ENCODE data around the gene WDR5B. TPM values are rescaled to one million over a fixed set of nuclear protein-coding genes. Genes with fewer than 3 reads are reported as not detected.

Gene WDR5B
- total RNA-seq, 4 donors from 2014 or later: 1.4 to 3.0 (median 2.1) TPM

- TF ChIP-seq POLR2A (IDR thresholded peaks at IDR 0.05) (no peak), CTCF (IDR thresholded peaks at IDR 0.05 in 4 of 5, conservative IDR thresholded peaks at IDR 0.05 in 1 of 5) (no peak)
- peaks cover 0 to 62% of the 10 kb centered on the region in 2 donors for H3K36me3 ChIP-seq
- ATAC-seq: no peak
- no peak for DNase-seq
- intact Hi-C loops (cut with DNase I; ENCODE audit: low total_unique reads): no loop called here
- no peak overlapping the region for H3K4me3 ChIP-seq
- no peaks in the 10 kb centered on the region for H3K27me3 ChIP-seq
- no peaks in the 10 kb centered on the region for H3K4me1 ChIP-seq
- no peaks in the 10 kb centered on the region for H3K9me3 ChIP-seq
- H3K27ac ChIP-seq: no peak overlapping the region
- in situ Hi-C loops (cut with MboI; ENCODE audit: low sequenced_read_pairs in 4 of 4): no loop called here
These were observed 27.2 kb upstream of the WDR5B start for GRCh38 chr3:122443090-122443489.

- Histone ChIP-seq H3K36me3 (peaks cover 7 to 87% of the 10 kb centered on the region in 2 donors), H3K4me3 (no peak overlapping the region), H3K27me3 (no peaks in the 10 kb centered on the region), H3K4me1 (no peaks in the 10 kb centered on the region), H3K9me3 (no peaks in the 10 kb centered on the region), H3K27ac (no peak overlapping the region)
- TF ChIP-seq POLR2A (IDR thresholded peaks at IDR 0.05): no peak
- no peak for TF ChIP-seq CTCF (IDR thresholded peaks at IDR 0.05 in 4 of 5, conservative IDR thresholded peaks at IDR 0.05 in 1 of 5)
- in situ Hi-C loops (cut with MboI; ENCODE audit: low sequenced_read_pairs in 4 of 4) (no loop called here), intact Hi-C loops (cut with DNase I; ENCODE audit: low total_unique reads) (no loop called here)
- no peak for ATAC-seq
- no peak for DNase-seq
These were observed 20.1 kb upstream of the WDR5B start for GRCh38 chr3:122435950-122436349.

- no peak for ATAC-seq
- H3K4me1 ChIP-seq: no peaks in the 10 kb centered on the region
- no peak for DNase-seq
- TF ChIP-seq CTCF (IDR thresholded peaks at IDR 0.05 in 4 of 5, conservative IDR thresholded peaks at IDR 0.05 in 1 of 5) (no peak), POLR2A (IDR thresholded peaks at IDR 0.05) (no peak)
- no peaks in the 10 kb centered on the region for H3K9me3 ChIP-seq
- intact Hi-C loops (cut with DNase I; ENCODE audit: low total_unique reads) (no loop called here), in situ Hi-C loops (cut with MboI; ENCODE audit: low sequenced_read_pairs in 4 of 4) (no loop called here)
- peaks cover 0 to 66% of the 10 kb centered on the region in 2 donors for H3K36me3 ChIP-seq
- H3K27me3 ChIP-seq: no peaks in the 10 kb centered on the region
- H3K4me3 ChIP-seq: no peak overlapping the region
- no peak overlapping the region for H3K27ac ChIP-seq
These were observed 14.5 kb upstream of the WDR5B start for GRCh38 chr3:122430371-122430770.

- ATAC-seq: no peak
- H3K36me3 ChIP-seq: peaks cover 0 to 59% of the 10 kb centered on the region in 2 donors
- no peaks in the 10 kb centered on the region for H3K4me1 ChIP-seq
- TF ChIP-seq CTCF (IDR thresholded peaks at IDR 0.05 in 4 of 5, conservative IDR thresholded peaks at IDR 0.05 in 1 of 5) (no peak), POLR2A (IDR thresholded peaks at IDR 0.05) (no peak)
- H3K4me3 ChIP-seq: no peak overlapping the region
- no peak overlapping the region for H3K27ac ChIP-seq
- intact Hi-C loops (cut with DNase I; ENCODE audit: low total_unique reads) (no loop called here), in situ Hi-C loops (cut with MboI; ENCODE audit: low sequenced_read_pairs in 4 of 4) (no loop called here)
- no peaks in the 10 kb centered on the region for H3K27me3 ChIP-seq
- H3K9me3 ChIP-seq: no peaks in the 10 kb centered on the region
- no peak for DNase-seq
These were observed 12.1 kb upstream of the WDR5B start for GRCh38 chr3:122427857-122428471.

- TF ChIP-seq CTCF (IDR thresholded peaks at IDR 0.05 in 4 of 5, conservative IDR thresholded peaks at IDR 0.05 in 1 of 5) (no peak), POLR2A (IDR thresholded peaks at IDR 0.05) (no peak)
- H3K4me1 ChIP-seq: peaks cover 10 to 12% of the 10 kb centered on the region in 2 donors
- intact Hi-C loops (cut with DNase I; ENCODE audit: low total_unique reads) (loop anchor here (5.0 kb wide), 1 partner anchor 45 kb away; no protein-coding TSS in a partner anchor), in situ Hi-C loops (cut with MboI; ENCODE audit: low sequenced_read_pairs in 4 of 4) (no loop called here)
- H3K4me3 ChIP-seq: no peak overlapping the region
- no peak overlapping the region for H3K27ac ChIP-seq
- ATAC-seq: no peak
- no peaks in the 10 kb centered on the region for H3K27me3 ChIP-seq
- peaks cover 0 to 22% of the 10 kb centered on the region in 2 donors for H3K36me3 ChIP-seq
- H3K9me3 ChIP-seq: no peaks in the 10 kb centered on the region
- no peak for DNase-seq
These were observed 6.0 kb upstream of the WDR5B start for GRCh38 chr3:122421836-122422235.

Data from gastrocnemius medialis (tissue), 4 donors.